Measurements from ENCODE around the gene NXF3.
A peak's percentile ranks its signal among the peaks of the same experiment; 100 is the strongest.
"Not testable (repeated sequence)": the region's sequence is repeated elsewhere in the genome, so short reads cannot be mapped to it uniquely, and the experiment has no call there.

- TF ChIP-seq ZFP30 (CRISPR knock-in tag; IDR thresholded peaks at IDR 0.05); POU6F1 (CRISPR knock-in tag; IDR thresholded peaks at IDR 0.05; ENCODE audit: borderline replicate concordance, low read depth); CSRNP3 (CRISPR knock-in tag; IDR thresholded peaks at IDR 0.05); ESRRG (CRISPR knock-in tag; IDR thresholded peaks at IDR 0.05); CREB5 (CRISPR knock-in tag; IDR thresholded peaks at IDR 0.05; ENCODE audit: low read depth); PATZ1 (CRISPR knock-in tag; IDR thresholded peaks at IDR 0.05; ENCODE audit: borderline replicate concordance); ZNF565 (CRISPR knock-in tag; conservative IDR thresholded peaks at IDR 0.05; ENCODE audit: low read depth): not testable (repeated sequence)
- TF ChIP-seq ZNF8 (CRISPR knock-in tag; IDR thresholded peaks at IDR 0.05): 0 out of 2 replicates have a peak, but pooled peaks have one; percentile 26
Measured at GRCh38 chrX:103033371-103033770, 59.6 kb downstream of the NXF3 start.
